K562 (cell line): ENCODE data around the gene CBX2. TPM values are rescaled to one million over a fixed set of nuclear protein-coding genes. Genes with fewer than 3 reads are reported as not detected.

Source experiments
- ATF1 ChIP-seq, 2 experiments: fragments of 450-650 bp in 1 of 2; IDR thresholded peaks; 2 replicates each; pipeline ENCODE4 v1.6.1; 2016; ENCODE audit warnings: missing compliant biosample characterization in 1 of 2, missing genetic modification characterization in 1 of 2
- BMI1 ChIP-seq: fragments of 150-350 bp; IDR thresholded peaks from 2 replicates; pipeline ENCODE4 v1.6.1; 2014; ENCODE audit warnings: low read length
- FOXM1 ChIP-seq, 2 experiments: fragments of 450-650 bp in 1 of 2; sonication (generic) in 1 of 2; formaldehyde crosslinking in 1 of 2; IDR thresholded peaks; 2 replicates each; pipeline versions ENCODE4 v1.6.1 to v1.9.0; 2017 to 2022; ENCODE audit warnings: low read depth in 2 of 2, mild to moderate bottlenecking in 2 of 2, missing genetic modification reagents in 1 of 2, moderate library complexity in 1 of 2
- GTF2B ChIP-seq: IDR thresholded peaks from 2 replicates; pipeline ENCODE4 v1.6.1; 2011; ENCODE audit not compliant: insufficient read length; ENCODE audit errors: extremely low read depth
- ILK ChIP-seq: fragments of 450-650 bp; IDR thresholded peaks from 2 replicates; pipeline ENCODE4 v1.6.1; 2016; ENCODE audit warnings: missing genetic modification characterization, low read depth, mild to moderate bottlenecking, missing compliant biosample characterization, moderate library complexity, borderline replicate concordance
- KAT2B ChIP-seq: IDR thresholded peaks from one replicate; pipeline ENCODE4 v1.6.1; 2012; ENCODE audit warnings: low read depth, mild to moderate bottlenecking, control low read depth, inconsistent platforms, low read length, moderate library complexity
- KAT8 ChIP-seq: fragments of 450-650 bp; IDR thresholded peaks from 2 replicates; pipeline ENCODE4 v1.6.1; 2016; ENCODE audit warnings: low read depth, mild to moderate bottlenecking
- NR3C1 ChIP-seq: sonication (generic); formaldehyde crosslinking; IDR thresholded peaks from 2 replicates; pipeline ENCODE4 v1.8.1; 2022; ENCODE audit warnings: missing genetic modification reagents
- PCBP2 ChIP-seq: fragments of 200-400 bp; formaldehyde crosslinking; IDR thresholded peaks from 2 replicates; pipeline ENCODE4 v1.6.1; 2018; ENCODE audit warnings: low read length, low read depth, mild to moderate bottlenecking, moderate library complexity; ENCODE audit not compliant: poor library complexity, severe bottlenecking
- ZBTB40 ChIP-seq, 2 experiments: fragments of 450-650 bp in 1 of 2; sonication (generic) in 1 of 2; formaldehyde crosslinking in 1 of 2; IDR thresholded peaks; 2 replicates each; pipeline versions ENCODE4 v1.7.1 to v1.9.0; 2016 to 2022; ENCODE audit warnings: inconsistent platforms in 1 of 2, mild to moderate bottlenecking in 1 of 2, missing genetic modification reagents in 1 of 2
- ZNF12 ChIP-seq: sonication (generic); formaldehyde crosslinking; IDR thresholded peaks from 2 replicates; pipeline ENCODE4 v1.4.0; 2020; ENCODE audit warnings: mild to moderate bottlenecking, missing genetic modification reagents
- ZNF316 ChIP-seq: fragments of 450-650 bp; IDR thresholded peaks from 2 replicates; pipeline ENCODE4 v1.6.1; 2016
- polyA plus RNA-seq, 8 experiments: library from polyadenylated mRNA; depleted of rRNA in 4 of 8; stranded (reverse) in 5 of 8; unstranded in 3 of 8; fragments of >200 nt; fragmentation: Nextera tagmentation in 2 of 8; fragmentation: Illumina TruSeq in 1 of 8; extraction: Ambion mirVana in 2 of 8; extraction: Trizol in 1 of 8; gene quantifications; 2 replicates each; pipeline versions ENCODE4 v1.2.1 to v1.2.3, GENCODE V29; 2011 to 2014; ENCODE audit warnings: inconsistent platforms in 1 of 8, missing spikeins in 1 of 8
- total RNA-seq, 7 experiments: library from RNA; depleted of rRNA in 6 of 7; stranded (reverse); fragments of >200 nt in 6 of 7; fragmentation: Illumina TruSeq in 2 of 7; extraction: Trizol in 2 of 7; gene quantifications; 2 replicates each; pipeline versions ENCODE4 v1.2.1 to v1.2.3, GENCODE V29; 2011 to 2021; ENCODE audit warnings: low replicate concordance in 1 of 7
- TF ChIP-seq, protein P1 (sequence below): fragments of 450-650 bp; IDR thresholded peaks from 2 replicates; pipeline ENCODE4 v1.6.1; 2018; ENCODE audit not compliant: partially characterized antibody
- TF ChIP-seq, protein P2 (sequence below): sonication (generic); formaldehyde crosslinking; IDR thresholded peaks from 2 replicates; pipeline ENCODE4 v1.8.0; 2022; ENCODE audit warnings: mild to moderate bottlenecking, missing genetic modification reagents

CBX2 gene
- total and polyA plus RNA-seq, 9 of the 15 experiments (the other 6 are each of a cell fraction or from before 2014, with no cell fraction given): 0.66 to 26.9 (median 13.9) TPM

GRCh38 chr17:79825580-79825921, 47.6 kb downstream of the CBX2 start (continued):
- TF ChIP-seq, protein P1, sequence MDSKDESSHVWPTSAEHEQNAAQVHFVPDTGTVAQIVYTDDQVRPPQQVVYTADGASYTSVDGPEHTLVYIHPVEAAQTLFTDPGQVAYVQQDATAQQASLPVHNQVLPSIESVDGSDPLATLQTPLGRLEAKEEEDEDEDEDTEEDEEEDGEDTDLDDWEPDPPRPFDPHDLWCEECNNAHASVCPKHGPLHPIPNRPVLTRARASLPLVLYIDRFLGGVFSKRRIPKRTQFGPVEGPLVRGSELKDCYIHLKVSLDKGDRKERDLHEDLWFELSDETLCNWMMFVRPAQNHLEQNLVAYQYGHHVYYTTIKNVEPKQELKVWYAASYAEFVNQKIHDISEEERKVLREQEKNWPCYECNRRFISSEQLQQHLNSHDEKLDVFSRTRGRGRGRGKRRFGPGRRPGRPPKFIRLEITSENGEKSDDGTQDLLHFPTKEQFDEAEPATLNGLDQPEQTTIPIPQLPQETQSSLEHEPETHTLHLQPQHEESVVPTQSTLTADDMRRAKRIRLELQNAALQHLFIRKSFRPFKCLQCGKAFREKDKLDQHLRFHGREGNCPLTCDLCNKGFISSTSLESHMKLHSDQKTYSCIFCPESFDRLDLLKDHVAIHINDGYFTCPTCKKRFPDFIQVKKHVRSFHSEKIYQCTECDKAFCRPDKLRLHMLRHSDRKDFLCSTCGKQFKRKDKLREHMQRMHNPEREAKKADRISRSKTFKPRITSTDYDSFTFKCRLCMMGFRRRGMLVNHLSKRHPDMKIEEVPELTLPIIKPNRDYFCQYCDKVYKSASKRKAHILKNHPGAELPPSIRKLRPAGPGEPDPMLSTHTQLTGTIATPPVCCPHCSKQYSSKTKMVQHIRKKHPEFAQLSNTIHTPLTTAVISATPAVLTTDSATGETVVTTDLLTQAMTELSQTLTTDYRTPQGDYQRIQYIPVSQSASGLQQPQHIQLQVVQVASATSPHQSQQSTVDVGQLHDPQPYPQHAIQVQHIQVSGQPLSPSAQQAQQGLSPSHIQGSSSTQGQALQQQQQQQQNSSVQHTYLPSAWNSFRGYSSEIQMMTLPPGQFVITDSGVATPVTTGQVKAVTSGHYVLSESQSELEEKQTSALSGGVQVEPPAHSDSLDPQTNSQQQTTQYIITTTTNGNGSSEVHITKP: peak; percentile 21
- TF ChIP-seq ILK: no peak
- TF ChIP-seq PCBP2: no peak
- no peak for TF ChIP-seq KAT8
- TF ChIP-seq ZBTB40 (IDR thresholded peaks at IDR 0.05): no peak
- no peak for TF ChIP-seq ZBTB40 (CRISPR knock-in tag; IDR thresholded peaks at IDR 0.05)
- TF ChIP-seq GTF2B: no peak
- TF ChIP-seq, protein P2, sequence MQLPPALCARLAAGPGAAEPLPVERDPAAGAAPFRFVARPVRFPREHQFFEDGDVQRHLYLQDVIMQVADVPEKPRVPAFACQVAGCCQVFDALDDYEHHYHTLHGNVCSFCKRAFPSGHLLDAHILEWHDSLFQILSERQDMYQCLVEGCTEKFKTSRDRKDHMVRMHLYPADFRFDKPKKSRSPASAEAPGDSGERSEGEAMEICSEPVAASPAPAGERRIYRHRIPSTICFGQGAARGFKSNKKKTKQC (CRISPR knock-in tag): no peak
- TF ChIP-seq ATF1 (CRISPR knock-in tag; IDR thresholded peaks at IDR 0.05): no peak
- peak; percentile 21; the same call in 1 of the 2 replicates for TF ChIP-seq ATF1 (tag; IDR thresholded peaks at IDR 0.05)
- TF ChIP-seq BMI1: no peak
- TF ChIP-seq ZNF316: no peak
- TF ChIP-seq NR3C1 (CRISPR knock-in tag): no peak
- no peak for TF ChIP-seq KAT2B
- no peak for TF ChIP-seq FOXM1 (IDR thresholded peaks at IDR 0.05; ENCODE audit: low read depth)
- no peak for TF ChIP-seq FOXM1 (CRISPR knock-in tag; IDR thresholded peaks at IDR 0.05; ENCODE audit: low read depth)
- no peak for TF ChIP-seq ZNF12
